HL-60/S4 treated with phorbol 12-myristate 13-acetate at 8.2 ng/mL for 4 days and 3 days (cell line): ENCODE measurements around the gene KLHL4.
"Not testable (repeated sequence)": the region's sequence is repeated elsewhere in the genome, so short reads cannot be mapped to it uniquely, and the experiment has no call there.

ENCODE experiments used
- in situ Hi-C: fragments of 300-500 bp; cut with MboI; formaldehyde crosslinking; loops from 2 replicates; pipeline ENCODE4 v1.15.0; 2022; ENCODE audit warnings: low sequenced_read_pairs

KLHL4 gene

GRCh38 chrX:87517571-87518141, at the start of gene KLHL4:
KLHL4 (plus strand) TSS chrX:87517802; CDS start chrX:87517894, 92 bp downstream.
- in situ Hi-C loops, result no loop called here

- in situ Hi-C loops, result no loop called here
These were observed 48.7 kb upstream of the KLHL4 start for GRCh38 chrX:87468941-87469340.

- in situ Hi-C loops, result no loop called here
These were observed 41.8 kb upstream of the KLHL4 start for GRCh38 chrX:87475793-87476192.

GRCh38 chrX:87478703-87479102, 38.9 kb upstream of the KLHL4 start:
- in situ Hi-C loops, result not testable (repeated sequence)

- in situ Hi-C loops, result no loop called here
These were observed 28.5 kb upstream of the KLHL4 start for GRCh38 chrX:87489071-87489470.

- in situ Hi-C loops, result no loop called here
These were observed 1.8 kb upstream of the KLHL4 start for GRCh38 chrX:87515836-87516235.

GRCh38 chrX:87516717-87517121, 883 bp upstream of the KLHL4 start:
- in situ Hi-C loops, result no loop called here

GRCh38 chrX:87518504-87518903, 902 bp downstream of the KLHL4 start:
- in situ Hi-C loops, result no loop called here

GRCh38 chrX:87525771-87526229, 8.2 kb downstream of the KLHL4 start:
- in situ Hi-C loops, result no loop called here

GRCh38 chrX:87526281-87526680, 8.7 kb downstream of the KLHL4 start:
- in situ Hi-C loops, result no loop called here

- in situ Hi-C loops, result no loop called here
These were observed 10.9 kb downstream of the KLHL4 start for GRCh38 chrX:87528487-87528886.

GRCh38 chrX:87571964-87572363, 54.4 kb downstream of the KLHL4 start:
- in situ Hi-C loops, result no loop called here

- in situ Hi-C loops, result no loop called here
These were observed 55.3 kb downstream of the KLHL4 start for GRCh38 chrX:87572901-87573300.

GRCh38 chrX:87578978-87579377, 61.4 kb downstream of the KLHL4 start:
- in situ Hi-C loops, result no loop called here

- in situ Hi-C loops, result no loop called here
These were observed 63.3 kb downstream of the KLHL4 start for GRCh38 chrX:87580862-87581261.

- in situ Hi-C loops, result no loop called here
These were observed 64.9 kb downstream of the KLHL4 start for GRCh38 chrX:87582453-87582852.

GRCh38 chrX:87583679-87584078, 66.1 kb downstream of the KLHL4 start:
- in situ Hi-C loops, result no loop called here

GRCh38 chrX:87616371-87616770, 98.8 kb downstream of the KLHL4 start:
- in situ Hi-C loops, result no loop called here

- in situ Hi-C loops, result no loop called here
These were observed 104.1 kb downstream of the KLHL4 start for GRCh38 chrX:87621697-87622096.

- in situ Hi-C loops, result no loop called here
These were observed 109.4 kb downstream of the KLHL4 start for GRCh38 chrX:87626996-87627395.

GRCh38 chrX:87634361-87634760, 116.8 kb downstream of the KLHL4 start:
- in situ Hi-C loops, result no loop called here

GRCh38 chrX:87636533-87636932, 118.9 kb downstream of the KLHL4 start:
- in situ Hi-C loops, result no loop called here

- in situ Hi-C loops, result not testable (repeated sequence)
These were observed 123.8 kb downstream of the KLHL4 start for GRCh38 chrX:87641439-87641838.
